Panc1 (cell line): ENCODE data around the gene DYNLRB1.

ENCODE experiments used
- POLR2AphosphoS5 ChIP-seq: IDR thresholded peaks from 2 replicates; pipeline ENCODE4 v1.6.1; 2012; ENCODE audit warnings: mild to moderate bottlenecking, low read depth, low read length, moderate library complexity
- SIN3A ChIP-seq: IDR thresholded peaks from 2 replicates; pipeline ENCODE4 v1.6.1; 2012; ENCODE audit warnings: low read depth, mild to moderate bottlenecking, low read length, moderate library complexity, borderline replicate concordance; ENCODE audit not compliant: insufficient read depth
- TCF7L2 ChIP-seq: IDR thresholded peaks from 2 replicates; pipeline ENCODE4 v1.6.1; 2011; ENCODE audit warnings: mild to moderate bottlenecking, low read depth, low read length, inconsistent platforms
- TF ChIP-seq, protein P1 (sequence below): fragments of 450-650 bp; IDR thresholded peaks from 2 replicates; pipeline ENCODE4 v1.5.1; 2017; ENCODE audit warnings: mild to moderate bottlenecking
- TF ChIP-seq, protein P2 (sequence below), 2 experiments: IDR thresholded peaks; 2 replicates each; pipeline ENCODE4 v1.6.1; 2011 to 2012; ENCODE audit warnings: low read depth in 2 of 2, control low read depth in 1 of 2, low read length in 1 of 2, mild to moderate bottlenecking in 1 of 2, moderate library complexity in 1 of 2; ENCODE audit not compliant: insufficient read depth in 1 of 2

DNA sequence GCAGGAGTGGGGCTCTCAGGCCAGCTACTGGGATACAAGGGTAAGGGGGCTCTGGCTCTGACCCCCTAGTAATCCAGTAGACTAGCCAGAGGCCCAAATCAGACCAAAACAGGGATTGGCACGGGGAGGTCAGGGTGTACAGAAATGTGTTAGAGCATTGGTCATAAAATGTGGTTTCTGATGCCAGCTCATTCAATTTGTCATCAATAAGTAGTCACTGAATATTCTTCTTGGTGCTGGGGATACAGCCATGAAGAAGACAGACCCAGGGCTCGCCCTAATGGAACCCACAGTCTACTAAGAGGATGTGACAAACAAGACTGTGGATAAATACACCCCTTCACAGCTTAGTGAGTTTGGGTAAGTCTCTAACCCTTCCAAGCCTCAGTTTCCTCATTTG is 53.4 kb downstream of the DYNLRB1 start:
- TF ChIP-seq, protein P1, sequence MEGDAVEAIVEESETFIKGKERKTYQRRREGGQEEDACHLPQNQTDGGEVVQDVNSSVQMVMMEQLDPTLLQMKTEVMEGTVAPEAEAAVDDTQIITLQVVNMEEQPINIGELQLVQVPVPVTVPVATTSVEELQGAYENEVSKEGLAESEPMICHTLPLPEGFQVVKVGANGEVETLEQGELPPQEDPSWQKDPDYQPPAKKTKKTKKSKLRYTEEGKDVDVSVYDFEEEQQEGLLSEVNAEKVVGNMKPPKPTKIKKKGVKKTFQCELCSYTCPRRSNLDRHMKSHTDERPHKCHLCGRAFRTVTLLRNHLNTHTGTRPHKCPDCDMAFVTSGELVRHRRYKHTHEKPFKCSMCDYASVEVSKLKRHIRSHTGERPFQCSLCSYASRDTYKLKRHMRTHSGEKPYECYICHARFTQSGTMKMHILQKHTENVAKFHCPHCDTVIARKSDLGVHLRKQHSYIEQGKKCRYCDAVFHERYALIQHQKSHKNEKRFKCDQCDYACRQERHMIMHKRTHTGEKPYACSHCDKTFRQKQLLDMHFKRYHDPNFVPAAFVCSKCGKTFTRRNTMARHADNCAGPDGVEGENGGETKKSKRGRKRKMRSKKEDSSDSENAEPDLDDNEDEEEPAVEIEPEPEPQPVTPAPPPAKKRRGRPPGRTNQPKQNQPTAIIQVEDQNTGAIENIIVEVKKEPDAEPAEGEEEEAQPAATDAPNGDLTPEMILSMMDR: no peak
- TF ChIP-seq, protein P2, sequence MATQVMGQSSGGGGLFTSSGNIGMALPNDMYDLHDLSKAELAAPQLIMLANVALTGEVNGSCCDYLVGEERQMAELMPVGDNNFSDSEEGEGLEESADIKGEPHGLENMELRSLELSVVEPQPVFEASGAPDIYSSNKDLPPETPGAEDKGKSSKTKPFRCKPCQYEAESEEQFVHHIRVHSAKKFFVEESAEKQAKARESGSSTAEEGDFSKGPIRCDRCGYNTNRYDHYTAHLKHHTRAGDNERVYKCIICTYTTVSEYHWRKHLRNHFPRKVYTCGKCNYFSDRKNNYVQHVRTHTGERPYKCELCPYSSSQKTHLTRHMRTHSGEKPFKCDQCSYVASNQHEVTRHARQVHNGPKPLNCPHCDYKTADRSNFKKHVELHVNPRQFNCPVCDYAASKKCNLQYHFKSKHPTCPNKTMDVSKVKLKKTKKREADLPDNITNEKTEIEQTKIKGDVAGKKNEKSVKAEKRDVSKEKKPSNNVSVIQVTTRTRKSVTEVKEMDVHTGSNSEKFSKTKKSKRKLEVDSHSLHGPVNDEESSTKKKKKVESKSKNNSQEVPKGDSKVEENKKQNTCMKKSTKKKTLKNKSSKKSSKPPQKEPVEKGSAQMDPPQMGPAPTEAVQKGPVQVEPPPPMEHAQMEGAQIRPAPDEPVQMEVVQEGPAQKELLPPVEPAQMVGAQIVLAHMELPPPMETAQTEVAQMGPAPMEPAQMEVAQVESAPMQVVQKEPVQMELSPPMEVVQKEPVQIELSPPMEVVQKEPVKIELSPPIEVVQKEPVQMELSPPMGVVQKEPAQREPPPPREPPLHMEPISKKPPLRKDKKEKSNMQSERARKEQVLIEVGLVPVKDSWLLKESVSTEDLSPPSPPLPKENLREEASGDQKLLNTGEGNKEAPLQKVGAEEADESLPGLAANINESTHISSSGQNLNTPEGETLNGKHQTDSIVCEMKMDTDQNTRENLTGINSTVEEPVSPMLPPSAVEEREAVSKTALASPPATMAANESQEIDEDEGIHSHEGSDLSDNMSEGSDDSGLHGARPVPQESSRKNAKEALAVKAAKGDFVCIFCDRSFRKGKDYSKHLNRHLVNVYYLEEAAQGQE (IDR thresholded peaks at IDR 0.05; ENCODE audit: insufficient read depth in 1 of 2, low read depth in 2 of 2, low read length in 1 of 2): no peak
- no peak for TF ChIP-seq SIN3A
- TF ChIP-seq POLR2AphosphoS5: no peak
- no peak for TF ChIP-seq TCF7L2
